SK-N-SH treated with all-trans-retinoic acid at 6 μM for 48 hours (cell line): ENCODE data around the gene NFIX.

Experiments used
- ATAC-seq: fragments of 200-7000 bp; cut with Tn5 transposase; 3 replicates; pipeline ENCODE4 v1.9.1; 2020; ENCODE audit warnings: mild to moderate bottlenecking, moderate library complexity
- ARNTL ChIP-seq: fragments of 450-650 bp; formaldehyde crosslinking; IDR thresholded peaks from 2 replicates; pipeline ENCODE4 v1.5.0; 2020; ENCODE audit warnings: low read depth, mild to moderate bottlenecking, moderate library complexity, borderline replicate concordance
- BACH2 ChIP-seq: fragments of 250-450 bp; sonication (Bioruptor Pico); IDR thresholded peaks from 2 replicates; pipeline ENCODE4 v1.9.0; 2021; ENCODE audit warnings: mild to moderate bottlenecking, borderline replicate concordance
- CREB5 ChIP-seq: fragments of 250-450 bp; sonication (Bioruptor Pico); IDR thresholded peaks from 2 replicates; pipeline ENCODE4 v1.5.1; 2020; ENCODE audit warnings: low read depth, mild to moderate bottlenecking, moderate library complexity
- CSDC2 ChIP-seq: fragments of 250-450 bp; sonication (Bioruptor Pico); IDR thresholded peaks from 2 replicates; pipeline ENCODE4 v1.5.0; 2020; ENCODE audit warnings: mild to moderate bottlenecking, moderate library complexity
- ESRRG ChIP-seq: fragments of 250-450 bp; sonication (Bioruptor Pico); IDR thresholded peaks from 2 replicates; pipeline ENCODE4 v1.6.1; 2021; ENCODE audit warnings: mild to moderate bottlenecking
- GLIS3 ChIP-seq: fragments of 250-450 bp; sonication (Bioruptor Pico); IDR thresholded peaks from 2 replicates; pipeline ENCODE4 v1.5.0; 2020; ENCODE audit warnings: mild to moderate bottlenecking, moderate library complexity
- OSR1 ChIP-seq: fragments of 250-450 bp; sonication (Bioruptor Pico); IDR thresholded peaks from 2 replicates; pipeline ENCODE4 v1.8.0; 2022; ENCODE audit warnings: moderate library complexity, mild to moderate bottlenecking, inconsistent platforms
- POU6F1 ChIP-seq: fragments of 250-450 bp; sonication (Bioruptor Pico); IDR thresholded peaks from 2 replicates; pipeline ENCODE4 v1.8.0; 2021; ENCODE audit warnings: low read depth, mild to moderate bottlenecking, moderate library complexity, borderline replicate concordance
- PPARA ChIP-seq: fragments of 250-450 bp; sonication (Bioruptor Pico); IDR thresholded peaks from 2 replicates; pipeline ENCODE4 v1.5.0; 2020; ENCODE audit warnings: mild to moderate bottlenecking, borderline replicate concordance
- RARB ChIP-seq: fragments of 250-450 bp; sonication (Bioruptor Pico); IDR thresholded peaks from 2 replicates; pipeline ENCODE4 v1.8.0; 2021; ENCODE audit warnings: mild to moderate bottlenecking, moderate library complexity
- SNAI2 ChIP-seq: fragments of 250-450 bp; sonication (Bioruptor Pico); IDR thresholded peaks from 2 replicates; pipeline ENCODE4 v1.5.0; 2020; ENCODE audit warnings: mild to moderate bottlenecking, moderate library complexity
- TCF4 ChIP-seq: fragments of 250-450 bp; sonication (Bioruptor Pico); IDR thresholded peaks from 2 replicates; pipeline ENCODE4 v1.8.0; 2021; ENCODE audit warnings: mild to moderate bottlenecking, moderate library complexity, borderline replicate concordance
- TOX ChIP-seq: fragments of 250-450 bp; sonication (Bioruptor Pico); IDR thresholded peaks from 2 replicates; pipeline ENCODE4 v1.8.0; 2021; ENCODE audit warnings: mild to moderate bottlenecking, moderate library complexity, borderline replicate concordance
- ZC3H10 ChIP-seq: fragments of 250-450 bp; sonication (Bioruptor Pico); IDR thresholded peaks from 2 replicates; pipeline ENCODE4 v1.5.1; 2021; ENCODE audit warnings: mild to moderate bottlenecking, moderate library complexity
- ZFP3 ChIP-seq: fragments of 250-450 bp; sonication (Bioruptor Pico); IDR thresholded peaks from 2 replicates; pipeline ENCODE4 v1.5.0; 2020; ENCODE audit warnings: mild to moderate bottlenecking, moderate library complexity
- ZFP30 ChIP-seq: fragments of 450-650 bp; formaldehyde crosslinking; IDR thresholded peaks from 2 replicates; pipeline ENCODE4 v1.5.0; 2022; ENCODE audit warnings: mild to moderate bottlenecking, moderate library complexity
- ZNF565 ChIP-seq: fragments of 450-650 bp; formaldehyde crosslinking; conservative IDR thresholded peaks from 2 replicates; pipeline ENCODE4 v1.5.0; 2020; ENCODE audit warnings: low read depth, mild to moderate bottlenecking, moderate library complexity
- ZNF70 ChIP-seq: fragments of 450-650 bp; formaldehyde crosslinking; IDR thresholded peaks from 2 replicates; pipeline ENCODE4 v1.5.0; 2020; ENCODE audit warnings: mild to moderate bottlenecking, moderate library complexity
- ZNF8 ChIP-seq: fragments of 450-650 bp; formaldehyde crosslinking; IDR thresholded peaks from 2 replicates; pipeline ENCODE4 v1.5.0; 2020; ENCODE audit warnings: mild to moderate bottlenecking, moderate library complexity
- TF ChIP-seq, protein P1 (sequence below): fragments of 250-450 bp; sonication (Bioruptor Pico); IDR thresholded peaks from 2 replicates; pipeline ENCODE4 v1.5.0; 2020; ENCODE audit warnings: mild to moderate bottlenecking, moderate library complexity
- TF ChIP-seq, protein P2 (sequence below): fragments of 250-450 bp; sonication (Bioruptor Pico); IDR thresholded peaks from 2 replicates; pipeline ENCODE4 v1.8.0; 2020; ENCODE audit warnings: mild to moderate bottlenecking, moderate library complexity, borderline replicate concordance

NFIX gene

DNA sequence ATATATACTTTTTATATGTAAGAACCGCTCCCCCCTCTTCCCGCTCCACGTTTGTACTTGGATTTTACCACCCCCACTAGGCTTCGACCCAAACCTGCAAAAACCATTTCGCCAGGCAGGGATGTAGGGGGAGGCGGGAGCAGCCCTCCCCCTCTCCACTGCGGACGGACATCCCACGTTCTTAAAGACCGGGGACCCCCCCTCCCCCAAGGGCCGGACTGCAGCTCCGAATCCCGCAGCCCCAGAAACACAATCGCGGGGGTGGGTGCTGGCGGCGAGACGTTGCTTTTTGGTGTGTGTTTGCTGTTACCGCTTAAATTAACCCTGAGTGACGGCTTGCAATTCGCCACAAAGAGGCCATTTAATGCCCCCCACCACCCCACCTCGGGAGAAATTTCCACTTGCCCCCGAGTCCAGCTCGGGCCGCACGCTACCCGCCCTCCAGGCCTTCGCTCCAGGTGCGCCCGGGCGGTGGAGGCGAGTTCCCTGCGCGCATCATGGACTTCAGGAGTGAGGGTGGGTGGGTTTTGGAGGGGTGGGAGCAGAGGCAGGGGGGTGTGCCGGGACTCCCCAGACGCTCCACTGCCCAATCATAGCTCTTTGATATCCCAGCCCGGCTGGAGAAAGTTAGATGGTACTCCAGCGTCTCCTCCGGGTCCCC, 15.8 kb downstream of the NFIX start:
- no peak for ATAC-seq
- no peak for TF ChIP-seq ZNF8 (CRISPR knock-in tag)
- no peak for TF ChIP-seq POU6F1 (CRISPR knock-in tag)
- TF ChIP-seq ZNF565 (CRISPR knock-in tag), result no peak
- TF ChIP-seq ARNTL, result no peak
- TF ChIP-seq, protein P1, sequence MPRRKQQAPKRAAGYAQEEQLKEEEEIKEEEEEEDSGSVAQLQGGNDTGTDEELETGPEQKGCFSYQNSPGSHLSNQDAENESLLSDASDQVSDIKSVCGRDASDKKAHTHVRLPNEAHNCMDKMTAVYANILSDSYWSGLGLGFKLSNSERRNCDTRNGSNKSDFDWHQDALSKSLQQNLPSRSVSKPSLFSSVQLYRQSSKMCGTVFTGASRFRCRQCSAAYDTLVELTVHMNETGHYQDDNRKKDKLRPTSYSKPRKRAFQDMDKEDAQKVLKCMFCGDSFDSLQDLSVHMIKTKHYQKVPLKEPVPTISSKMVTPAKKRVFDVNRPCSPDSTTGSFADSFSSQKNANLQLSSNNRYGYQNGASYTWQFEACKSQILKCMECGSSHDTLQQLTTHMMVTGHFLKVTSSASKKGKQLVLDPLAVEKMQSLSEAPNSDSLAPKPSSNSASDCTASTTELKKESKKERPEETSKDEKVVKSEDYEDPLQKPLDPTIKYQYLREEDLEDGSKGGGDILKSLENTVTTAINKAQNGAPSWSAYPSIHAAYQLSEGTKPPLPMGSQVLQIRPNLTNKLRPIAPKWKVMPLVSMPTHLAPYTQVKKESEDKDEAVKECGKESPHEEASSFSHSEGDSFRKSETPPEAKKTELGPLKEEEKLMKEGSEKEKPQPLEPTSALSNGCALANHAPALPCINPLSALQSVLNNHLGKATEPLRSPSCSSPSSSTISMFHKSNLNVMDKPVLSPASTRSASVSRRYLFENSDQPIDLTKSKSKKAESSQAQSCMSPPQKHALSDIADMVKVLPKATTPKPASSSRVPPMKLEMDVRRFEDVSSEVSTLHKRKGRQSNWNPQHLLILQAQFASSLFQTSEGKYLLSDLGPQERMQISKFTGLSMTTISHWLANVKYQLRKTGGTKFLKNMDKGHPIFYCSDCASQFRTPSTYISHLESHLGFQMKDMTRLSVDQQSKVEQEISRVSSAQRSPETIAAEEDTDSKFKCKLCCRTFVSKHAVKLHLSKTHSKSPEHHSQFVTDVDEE, result no peak
- no peak for TF ChIP-seq PPARA (CRISPR knock-in tag)
- TF ChIP-seq BACH2, result no peak
- no peak for TF ChIP-seq ZNF70 (CRISPR knock-in tag)
- TF ChIP-seq CREB5 (CRISPR knock-in tag), result no peak
- TF ChIP-seq ZC3H10 (CRISPR knock-in tag), result no peak
- no peak for TF ChIP-seq TOX (CRISPR knock-in tag)
- no peak for TF ChIP-seq ESRRG (CRISPR knock-in tag)
- TF ChIP-seq TCF4, result no peak
- no peak for TF ChIP-seq GLIS3 (CRISPR knock-in tag)

DNA sequence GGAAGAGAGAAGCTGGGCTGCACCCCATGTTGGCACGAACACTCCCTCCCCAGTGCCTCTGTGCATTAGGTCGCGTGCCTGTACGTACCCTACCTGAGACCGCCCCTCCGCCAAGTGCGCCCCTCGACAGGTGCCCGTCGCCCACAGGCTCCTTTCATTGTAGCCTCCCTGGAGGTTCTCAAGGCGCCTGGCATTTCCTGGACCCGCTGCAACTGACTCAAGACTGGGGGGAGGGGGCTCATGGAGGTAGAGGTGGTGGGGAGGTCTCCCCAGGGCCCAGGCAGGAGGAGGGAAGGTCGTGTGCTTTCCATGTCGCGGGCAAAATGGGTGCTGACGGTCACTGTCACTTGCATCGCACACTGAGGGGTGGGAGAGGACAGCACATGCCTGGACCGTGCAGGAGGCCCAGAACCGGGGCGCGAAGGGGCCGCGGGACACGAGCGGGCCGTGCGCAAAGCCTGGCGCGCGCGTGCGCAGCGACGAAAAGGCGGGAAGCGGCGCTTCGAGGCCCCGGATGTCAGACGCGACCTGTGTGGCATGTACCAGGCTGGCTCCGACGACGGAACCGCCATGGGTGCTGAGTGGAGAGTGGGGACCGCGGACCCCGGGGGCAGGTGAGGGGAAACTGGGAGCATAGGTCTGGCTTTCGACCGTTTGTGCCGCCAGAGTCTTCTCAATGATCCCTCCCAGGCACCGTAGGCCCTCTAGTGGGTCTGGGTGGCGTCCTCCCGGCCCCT, 16.5 kb downstream of the NFIX start:
- TF ChIP-seq, protein P2, sequence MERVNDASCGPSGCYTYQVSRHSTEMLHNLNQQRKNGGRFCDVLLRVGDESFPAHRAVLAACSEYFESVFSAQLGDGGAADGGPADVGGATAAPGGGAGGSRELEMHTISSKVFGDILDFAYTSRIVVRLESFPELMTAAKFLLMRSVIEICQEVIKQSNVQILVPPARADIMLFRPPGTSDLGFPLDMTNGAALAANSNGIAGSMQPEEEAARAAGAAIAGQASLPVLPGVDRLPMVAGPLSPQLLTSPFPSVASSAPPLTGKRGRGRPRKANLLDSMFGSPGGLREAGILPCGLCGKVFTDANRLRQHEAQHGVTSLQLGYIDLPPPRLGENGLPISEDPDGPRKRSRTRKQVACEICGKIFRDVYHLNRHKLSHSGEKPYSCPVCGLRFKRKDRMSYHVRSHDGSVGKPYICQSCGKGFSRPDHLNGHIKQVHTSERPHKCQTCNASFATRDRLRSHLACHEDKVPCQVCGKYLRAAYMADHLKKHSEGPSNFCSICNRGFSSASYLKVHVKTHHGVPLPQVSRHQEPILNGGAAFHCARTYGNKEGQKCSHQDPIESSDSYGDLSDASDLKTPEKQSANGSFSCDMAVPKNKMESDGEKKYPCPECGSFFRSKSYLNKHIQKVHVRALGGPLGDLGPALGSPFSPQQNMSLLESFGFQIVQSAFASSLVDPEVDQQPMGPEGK (CRISPR knock-in tag), result no peak
- TF ChIP-seq ZNF8 (CRISPR knock-in tag) (no peak), ARNTL (no peak), CSDC2 (CRISPR knock-in tag) (no peak), TOX (CRISPR knock-in tag) (no peak), ZFP3 (no peak), TCF4 (no peak), RARB (CRISPR knock-in tag) (no peak), OSR1 (CRISPR knock-in tag) (no peak), ZNF70 (CRISPR knock-in tag) (no peak), SNAI2 (CRISPR knock-in tag) (no peak), PPARA (CRISPR knock-in tag) (no peak), GLIS3 (CRISPR knock-in tag) (no peak)
- no peak for ATAC-seq

GRCh38 chr19:13012390-13012689, 17.1 kb downstream of the NFIX start:
- no peak for TF ChIP-seq ARNTL
- TF ChIP-seq PPARA (CRISPR knock-in tag), result no peak
- TF ChIP-seq ZFP30, result no peak
- TF ChIP-seq, protein P1, result no peak
- no peak for TF ChIP-seq ZC3H10 (CRISPR knock-in tag)
- TF ChIP-seq GLIS3 (CRISPR knock-in tag), result no peak
- TF ChIP-seq, all 23 proteins: peak for 0
- ATAC-seq, result no peak
